ENCODE results near the gene PRKCE. TPM values are rescaled to one million over a fixed set of nuclear protein-coding genes. Genes with fewer than 3 reads are reported as not detected.
A peak's percentile ranks its signal among the peaks of the same experiment; 100 is the strongest.

The PRKCE gene
- total RNA-seq, 1 donor from 2014 or later: 30.5 TPM

GRCh38 chr2:46173030-46173429 lies 521.6 kb downstream of the PRKCE start:
- no peak for DNase-seq (ENCODE audit: low spot score)
- no peak for ATAC-seq
- intact Hi-C loops (cut with DNase I): no loop called here

GRCh38 chr2:46173636-46174250 lies 522.3 kb downstream of the PRKCE start:
- DNase-seq (ENCODE audit: low spot score) (no peak), ATAC-seq (no peak)
- intact Hi-C loops (cut with DNase I): no loop called here

- no peak for ATAC-seq
- no peak for DNase-seq (ENCODE audit: low spot score)
- intact Hi-C loops (cut with DNase I): no loop called here
Observed at GRCh38 chr2:46174345-46175170, 523.1 kb downstream of the PRKCE start.

DNA sequence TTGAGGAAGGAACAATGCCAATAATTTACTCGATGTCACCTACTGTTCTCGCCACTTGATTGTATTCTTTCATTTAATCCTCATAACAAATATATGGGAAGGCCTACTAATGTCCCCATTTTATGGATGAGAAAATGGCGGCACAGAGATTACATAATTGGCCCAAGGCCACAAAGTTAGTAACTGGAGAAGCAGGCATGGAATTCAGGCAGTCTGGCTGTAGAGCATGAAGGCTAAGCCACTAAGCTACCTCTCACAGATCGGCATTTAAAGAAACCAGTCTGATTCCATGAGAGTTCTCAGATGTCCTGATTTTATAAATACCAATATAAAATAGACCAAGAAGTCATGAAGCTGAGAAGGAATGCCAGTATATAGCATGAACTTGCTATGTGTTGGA lies 523.9 kb downstream of the PRKCE start:
- intact Hi-C loops (cut with DNase I): no loop called here
- DNase-seq (ENCODE audit: low spot score) (no peak), ATAC-seq (no peak)

DNA sequence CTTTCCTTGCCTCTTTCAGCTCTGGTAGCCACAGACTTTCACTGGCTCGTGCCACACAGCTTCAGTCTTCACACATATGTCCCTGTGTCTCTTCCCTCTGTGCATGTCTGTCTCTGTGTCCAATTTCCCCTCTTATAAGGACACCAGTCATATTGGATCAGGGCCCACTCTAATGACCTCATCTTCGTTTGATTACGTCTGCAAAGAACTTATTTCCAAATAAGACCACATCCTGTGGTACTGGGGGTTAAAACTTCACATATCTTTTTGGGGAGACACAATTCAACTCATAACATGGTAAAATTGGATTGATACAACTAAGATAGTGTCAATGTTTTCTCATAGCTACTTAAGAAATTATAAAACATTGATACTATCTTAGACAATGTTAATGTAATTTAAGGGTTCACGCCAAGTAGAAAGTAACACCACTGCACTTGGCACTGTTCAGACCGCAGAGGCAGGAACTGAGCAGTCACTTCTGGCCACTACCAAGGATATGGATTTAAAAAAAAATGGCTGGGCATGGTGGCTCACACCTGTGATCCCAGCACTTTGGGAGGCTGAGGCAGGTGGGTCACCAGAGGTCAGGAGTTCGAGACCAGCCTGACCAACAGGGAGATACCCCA lies 526.1 kb downstream of the PRKCE start:
- intact Hi-C loops (cut with DNase I): no loop called here
- no peak for ATAC-seq
- DNase-seq (ENCODE audit: low spot score): no peak

DNA sequence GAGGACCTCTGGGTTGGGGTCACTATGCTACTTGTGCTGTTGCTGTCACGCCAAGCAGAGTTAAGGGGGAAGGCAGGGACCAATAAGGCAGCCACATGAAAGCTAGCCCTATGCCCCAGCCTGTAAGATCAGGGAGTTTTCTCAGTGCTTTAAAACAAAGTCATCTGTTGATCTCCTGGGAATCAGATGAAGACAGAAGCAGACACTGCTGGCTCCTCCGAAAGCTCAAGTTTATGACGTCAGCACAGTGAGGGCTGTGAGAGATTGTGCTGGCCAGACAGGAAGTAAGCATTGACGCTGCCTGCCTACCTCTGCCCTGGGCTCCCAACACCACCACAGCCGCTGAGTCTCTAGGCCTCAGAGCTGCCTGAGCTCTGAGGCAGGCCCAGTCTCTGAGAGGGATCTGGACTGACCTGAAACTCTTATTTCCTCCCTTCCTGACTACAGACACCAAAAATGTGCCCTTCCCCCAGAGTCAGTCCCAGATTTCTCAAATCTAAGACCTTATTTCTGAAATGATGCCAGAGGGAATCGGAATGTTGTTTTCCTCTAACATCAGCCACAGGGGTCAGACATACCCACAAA lies 527.7 kb downstream of the PRKCE start:
- peak; percentile 97 for ATAC-seq
- intact Hi-C loops (cut with DNase I): no loop called here
- peak; percentile 78 for DNase-seq (ENCODE audit: low spot score)

- no peak for DNase-seq (ENCODE audit: low spot score)
- intact Hi-C loops (cut with DNase I): no loop called here
- no peak for ATAC-seq
Observed at GRCh38 chr2:46180189-46180588, 528.7 kb downstream of the PRKCE start.

GRCh38 chr2:46181306-46181705 lies 529.8 kb downstream of the PRKCE start:
- intact Hi-C loops (cut with DNase I): no loop called here
- no peak for ATAC-seq

GRCh38 chr2:46181789-46182530 lies 530.5 kb downstream of the PRKCE start:
- no peak for ATAC-seq
- no peak for DNase-seq (ENCODE audit: low spot score)
- intact Hi-C loops (cut with DNase I): no loop called here

More at GRCh38 chr2:46181306-46181705, 529.8 kb downstream of the PRKCE start:
- no peak for DNase-seq (ENCODE audit: low spot score)

- ATAC-seq: no peak
- intact Hi-C loops (cut with DNase I): no loop called here
- no peak for DNase-seq (ENCODE audit: low spot score)
Observed at GRCh38 chr2:46183426-46183825, 532.0 kb downstream of the PRKCE start.

DNA sequence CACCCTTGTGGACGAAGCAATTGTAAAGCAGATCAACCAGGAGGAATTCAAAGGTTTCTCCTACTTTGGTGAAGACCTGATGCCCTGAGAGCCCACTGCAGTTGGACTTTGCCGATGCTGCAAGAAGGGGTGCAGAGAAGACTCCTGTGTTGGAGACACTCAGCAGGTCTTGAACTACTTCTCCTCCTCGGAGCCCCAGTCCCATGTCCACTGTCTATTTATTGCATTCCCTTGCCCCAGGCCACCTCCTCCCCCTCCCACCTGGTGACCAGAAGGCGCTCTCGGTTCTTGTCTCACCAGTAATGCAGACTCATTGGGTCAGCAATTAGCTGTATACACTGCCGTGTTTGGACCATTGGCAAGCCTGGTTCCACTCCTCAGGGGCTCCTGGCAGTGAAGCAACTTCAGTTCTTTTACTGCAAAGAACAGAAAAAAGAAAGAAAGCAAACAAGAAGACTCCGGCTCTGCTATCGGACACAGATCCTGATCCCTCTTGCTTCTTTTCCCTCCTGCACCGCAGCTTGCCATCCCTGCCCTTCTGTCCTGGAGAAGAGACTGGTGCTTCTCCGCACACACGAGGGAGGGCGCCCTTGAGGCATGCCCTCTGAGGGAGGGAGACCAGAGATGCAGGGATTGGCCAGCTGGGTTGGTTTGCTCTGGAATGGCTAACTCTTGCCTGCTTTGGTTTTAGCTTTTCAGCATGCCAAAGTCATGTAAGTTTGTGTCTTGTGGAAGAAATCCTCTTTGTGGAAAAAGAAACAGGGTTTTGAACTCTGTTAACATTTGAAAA lies 533.5 kb downstream of the PRKCE start:
- intact Hi-C loops (cut with DNase I): no loop called here
- ATAC-seq (no peak), DNase-seq (ENCODE audit: low spot score) (no peak)

GRCh38 chr2:46187112-46187618 lies 535.7 kb downstream of the PRKCE start:
- intact Hi-C loops (cut with DNase I): no loop called here
- DNase-seq (ENCODE audit: low spot score): no peak
- ATAC-seq: peak; percentile 73

DNA sequence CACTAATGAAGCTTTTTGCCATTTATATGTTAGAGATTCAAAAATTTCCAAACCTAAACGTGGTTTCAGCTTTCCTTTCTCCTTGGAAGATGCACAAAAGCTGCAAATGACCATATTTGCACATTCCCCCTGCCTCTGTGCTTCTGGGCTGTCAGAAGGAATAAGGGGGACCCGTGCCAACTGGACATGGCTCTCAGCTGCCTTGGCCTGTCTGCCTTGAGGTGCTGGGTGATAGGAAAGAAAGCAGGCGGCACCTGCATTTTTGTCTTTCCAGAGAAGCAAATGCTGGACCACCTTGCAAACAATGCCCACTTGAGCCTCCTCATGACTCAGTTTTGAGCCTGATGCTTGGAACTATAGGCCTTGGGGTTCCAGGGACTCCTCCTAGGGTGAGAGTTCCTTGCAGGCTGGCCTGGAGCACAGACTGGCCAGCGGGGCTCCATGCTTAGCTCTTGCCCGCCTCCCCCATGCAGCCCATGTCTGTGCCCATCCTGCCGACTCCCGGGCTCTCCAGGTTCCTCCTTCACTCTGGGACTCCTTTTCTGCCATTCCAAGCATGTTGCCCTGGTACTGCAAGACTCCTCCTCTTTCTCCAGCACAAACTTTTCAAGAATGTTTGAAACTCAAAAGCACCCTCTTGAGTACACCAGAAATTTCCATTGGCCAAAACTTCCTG lies 536.7 kb downstream of the PRKCE start:
- ATAC-seq (no peak), DNase-seq (ENCODE audit: low spot score) (no peak)
- intact Hi-C loops (cut with DNase I): no loop called here

DNA sequence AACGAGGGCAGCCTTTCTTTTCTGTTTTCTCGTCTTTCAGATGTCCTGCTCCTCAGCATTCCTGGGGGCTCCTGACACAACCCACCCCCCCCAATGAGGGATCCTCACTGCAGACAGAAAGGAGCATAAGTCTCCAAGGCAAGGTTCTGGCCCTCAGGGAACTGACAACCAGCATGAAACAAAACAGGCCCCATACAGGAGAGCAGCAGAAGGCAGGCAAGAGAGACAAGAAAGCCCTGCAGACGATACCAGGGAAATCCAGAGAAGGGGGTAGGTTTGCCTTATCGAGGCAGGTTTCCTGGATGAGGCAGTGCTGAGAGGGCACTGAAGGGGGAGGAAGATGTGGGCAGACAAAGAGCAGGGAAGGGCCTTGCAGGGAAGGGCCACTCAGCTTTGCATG lies 541.9 kb downstream of the PRKCE start:
- intact Hi-C loops (cut with DNase I): no loop called here
- ATAC-seq (no peak), DNase-seq (ENCODE audit: low spot score) (no peak)

GRCh38 chr2:46193855-46194254 lies 542.4 kb downstream of the PRKCE start:
- DNase-seq (ENCODE audit: low spot score): no peak
- intact Hi-C loops (cut with DNase I): no loop called here
- no peak for ATAC-seq

DNA sequence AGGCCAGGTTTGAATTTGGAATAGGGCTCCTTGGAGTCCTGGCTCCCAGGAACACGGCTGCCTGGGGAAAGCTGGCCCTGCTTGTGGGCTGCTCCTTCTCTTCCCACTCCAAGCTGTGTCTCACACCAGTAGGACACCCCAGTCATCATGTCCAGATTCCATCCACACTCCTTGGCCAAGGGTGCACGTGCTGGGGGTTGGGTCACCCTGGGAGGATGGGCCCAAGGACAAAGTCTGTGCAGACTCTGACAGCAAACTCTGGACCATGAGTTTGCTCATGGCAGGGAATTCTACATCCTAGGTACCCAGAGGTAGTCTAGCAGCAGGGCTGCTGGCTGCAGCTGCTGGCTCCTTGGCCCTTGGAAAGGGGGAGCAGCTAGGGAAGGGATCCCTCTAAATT lies 543.4 kb downstream of the PRKCE start:
- ATAC-seq (no peak), DNase-seq (ENCODE audit: low spot score) (no peak)
- intact Hi-C loops (cut with DNase I): no loop called here

DNA sequence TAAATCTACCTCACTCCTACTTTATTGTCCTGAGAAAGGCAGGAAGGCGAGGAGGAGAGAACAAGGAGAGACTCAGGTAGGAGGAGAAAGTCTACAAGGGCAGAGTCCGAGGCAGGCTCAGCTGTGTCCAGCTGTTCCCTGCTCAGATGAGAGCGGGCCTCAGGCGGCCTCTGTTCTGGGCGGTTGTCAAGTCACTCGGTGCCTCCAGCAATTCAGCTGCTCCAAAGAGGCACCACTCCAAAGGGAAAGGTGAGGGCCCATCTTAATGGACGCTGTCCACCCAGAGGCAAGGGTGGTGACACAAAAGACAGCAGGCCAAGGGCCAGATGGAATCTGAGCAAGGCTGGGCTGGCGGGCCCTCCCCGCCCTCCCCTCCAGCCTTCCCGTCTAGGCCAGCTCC lies 544.3 kb downstream of the PRKCE start:
- ATAC-seq: no peak
- DNase-seq (ENCODE audit: low spot score): peak; percentile 39
- intact Hi-C loops (cut with DNase I): no loop called here

Measured in sciatic nerve (tissue), 2 donors.